CD4-positive, alpha-beta T cell treated with Interleukin-6 for 4 hours (primary cell): Measurements from ENCODE around the gene TBR1.

Experiments
- DNase-seq: peaks from one replicate; pipeline ENCODE4 v3.0.0-alpha.2; 2020; ENCODE audit warnings: mixed read lengths

TBR1 gene

DNA sequence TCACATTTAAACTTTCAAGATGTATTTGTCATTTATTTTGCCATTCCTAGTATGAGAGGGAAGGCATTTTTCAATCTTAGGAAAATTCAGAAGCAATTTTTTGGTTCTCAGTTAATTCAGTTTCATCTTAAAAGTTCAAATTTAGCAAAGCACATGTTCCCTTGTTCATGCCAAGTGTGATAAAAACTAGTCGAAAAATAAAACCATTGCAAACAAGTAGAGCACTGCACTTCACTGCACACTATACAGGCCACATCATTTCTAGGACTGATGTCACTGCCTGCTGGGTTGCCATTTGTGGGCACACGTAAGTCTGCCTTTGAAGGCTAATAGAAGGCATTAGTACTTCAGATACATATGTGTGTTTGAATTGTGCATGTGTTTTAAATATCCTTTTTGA is 14.3 kb downstream of the TBR1 start:
- no peak for DNase-seq

DNA sequence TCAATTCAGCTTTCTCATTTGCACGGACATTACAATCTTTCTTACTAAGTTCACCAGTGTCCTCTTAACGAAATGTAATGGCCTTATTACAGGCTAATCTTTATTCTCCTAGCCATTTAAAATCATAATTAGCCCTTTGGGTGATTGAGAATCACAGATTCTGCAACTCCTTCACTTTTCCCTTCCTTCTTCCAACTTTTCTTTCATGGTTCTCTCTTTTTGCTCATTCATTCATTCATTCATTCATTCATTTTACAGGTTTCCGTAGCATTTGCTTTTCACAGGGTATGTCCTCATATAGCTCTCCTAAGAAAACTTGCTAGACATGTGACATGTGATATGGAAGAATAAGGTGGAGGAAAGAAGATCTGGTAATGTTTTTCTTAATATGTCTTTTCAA is 16.0 kb downstream of the TBR1 start:
- no peak for DNase-seq

DNA sequence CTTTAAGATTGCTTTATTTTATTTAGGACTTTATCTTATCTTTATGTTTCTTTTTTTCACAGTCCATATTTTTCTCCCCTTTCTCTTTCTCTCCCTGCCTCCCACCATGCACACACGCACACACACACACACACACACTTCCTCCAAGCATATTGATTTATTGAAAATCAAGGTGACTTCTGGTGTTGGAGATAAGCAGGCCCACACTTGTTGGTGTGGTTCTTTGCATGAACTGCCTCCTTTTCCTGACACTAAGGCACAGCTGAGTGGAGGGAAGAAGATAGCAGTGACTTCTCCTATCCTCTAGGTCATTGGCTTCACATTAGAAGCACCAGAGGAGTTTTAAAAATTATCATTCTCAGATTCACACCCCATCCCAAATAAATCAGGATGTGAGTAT is 18.0 kb downstream of the TBR1 start:
- DNase-seq: no peak

DNA sequence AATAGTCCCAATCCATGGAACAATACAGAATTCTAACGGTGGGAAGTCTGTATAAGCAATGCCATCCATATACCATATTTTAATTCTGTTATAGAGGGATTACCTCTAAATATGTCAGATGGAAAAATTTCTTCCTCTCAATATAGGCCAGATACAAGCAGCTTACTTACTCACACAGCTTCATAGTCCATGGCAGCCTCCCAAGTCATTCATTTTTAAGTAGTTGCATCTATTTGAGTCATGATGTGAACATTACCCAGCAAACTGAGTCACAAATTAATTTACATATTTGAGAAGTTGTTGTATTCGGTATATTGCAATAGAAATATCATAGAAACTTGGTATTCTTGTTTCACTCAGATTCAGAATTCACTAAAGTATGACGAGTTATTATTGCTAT is 20.3 kb downstream of the TBR1 start:
- DNase-seq: no peak

DNA sequence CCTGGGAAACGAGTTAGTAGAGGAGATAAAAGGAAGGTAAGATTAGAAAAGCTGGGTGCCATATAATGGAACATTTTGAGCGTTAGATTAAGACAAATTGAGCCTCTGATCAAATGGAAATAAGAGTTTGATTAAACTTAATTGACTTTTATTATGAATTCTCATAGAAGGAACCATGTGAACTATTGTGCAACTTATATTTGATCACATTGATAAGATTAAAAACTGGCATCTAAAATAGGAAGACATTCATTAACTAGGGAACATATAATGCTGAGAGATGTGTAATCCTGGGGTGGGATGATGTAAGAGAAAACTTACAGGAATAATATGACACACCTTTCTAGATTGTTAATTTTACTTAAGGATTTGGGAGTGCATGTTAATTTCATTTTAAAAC is 22.5 kb downstream of the TBR1 start:
- DNase-seq: no peak

DNA sequence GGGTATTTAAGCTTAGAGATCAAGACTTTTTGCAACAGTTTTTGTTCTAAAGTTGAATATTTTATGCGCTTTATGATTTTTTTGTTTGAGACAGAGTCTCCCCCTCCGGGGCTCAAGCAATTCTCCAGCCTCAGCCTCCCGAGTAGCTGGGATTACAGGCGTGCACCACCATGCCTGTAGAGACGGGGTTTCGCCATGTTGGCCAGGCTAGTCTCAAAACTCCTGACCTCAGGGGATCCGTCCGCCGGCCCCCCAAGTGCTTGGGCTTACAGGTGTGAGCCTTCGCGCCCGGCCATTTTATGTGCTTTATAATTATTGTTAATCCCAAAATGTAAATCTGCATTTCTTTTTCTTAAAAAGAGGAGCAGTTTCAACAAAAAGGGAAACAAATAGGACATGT is 29.0 kb downstream of the TBR1 start:
- DNase-seq: no peak

DNA sequence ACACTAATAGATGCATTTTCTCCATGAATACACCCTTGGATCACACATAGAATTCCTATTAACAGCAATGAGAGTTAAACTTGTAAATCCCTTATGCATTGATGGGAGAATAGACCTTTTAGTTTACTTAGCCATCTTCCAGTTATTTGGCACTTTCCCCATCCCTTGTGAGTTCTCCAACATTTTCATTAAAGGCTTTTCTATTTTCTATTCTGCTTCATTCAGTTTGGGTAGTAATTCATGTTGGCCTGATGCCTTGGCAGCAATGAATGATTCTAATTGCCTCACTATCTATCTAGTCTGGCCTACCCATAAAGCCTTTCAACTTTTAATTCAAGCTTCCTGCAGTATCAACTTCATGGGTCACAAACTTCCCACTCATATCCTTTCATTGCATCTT is 32.3 kb downstream of the TBR1 start:
- DNase-seq: no peak

DNA sequence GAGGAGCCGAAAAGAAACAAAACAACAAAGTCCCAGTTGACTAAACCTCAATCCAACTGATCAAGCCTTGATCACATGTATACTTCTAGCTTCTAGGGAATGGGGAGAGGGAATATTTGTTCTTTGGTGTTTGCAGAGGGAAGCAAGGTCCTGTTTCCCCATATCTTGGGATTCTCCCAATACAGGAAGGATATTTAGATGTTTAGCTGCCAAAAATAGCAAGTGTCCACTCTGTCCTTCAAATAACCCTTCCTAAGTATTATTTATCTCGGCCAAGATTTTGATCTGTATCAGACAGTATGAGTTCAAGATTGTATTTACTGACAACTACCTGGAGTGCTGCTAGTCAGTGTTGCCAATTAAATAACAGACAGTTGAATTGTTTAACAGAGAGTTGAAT is 55.5 kb downstream of the TBR1 start:
- no peak for DNase-seq

DNA sequence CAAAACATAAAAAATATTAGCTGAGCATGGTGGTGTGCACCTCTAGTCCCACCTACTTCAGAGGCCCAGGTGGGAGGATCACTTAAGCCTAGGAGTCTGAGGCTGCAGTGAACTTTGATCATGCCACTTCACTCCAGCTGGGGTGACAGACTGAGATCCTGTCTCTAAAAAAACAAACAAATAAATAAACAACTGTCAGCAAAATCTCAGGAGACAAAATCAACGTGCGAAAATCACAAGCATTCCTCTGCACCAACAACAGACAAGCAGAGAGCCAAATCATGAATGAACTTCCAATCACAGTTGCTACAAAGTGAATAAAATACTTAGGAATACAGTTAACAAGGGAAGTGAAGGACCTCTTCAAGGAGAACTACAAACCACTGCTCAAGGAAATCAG is 58.8 kb downstream of the TBR1 start:
- DNase-seq: no peak
